Endothelial cell (in vitro differentiated cells): ENCODE measurements around the gene PEX11G. TPM values are rescaled to one million over a fixed set of nuclear protein-coding genes. Genes with fewer than 3 reads are reported as not detected.

Experiments
- DNase-seq: peaks from one replicate; pipeline ENCODE4 v3.0.0; 2021; ENCODE audit warnings: low spot score
- H3K27ac Mint-ChIP-seq: one replicate; pipeline ENCODE4 v1.8.0; 2021; ENCODE audit warnings: mixed read lengths, inconsistent platforms; ENCODE audit not compliant: unreplicated experiment
- H3K27me3 Mint-ChIP-seq: one replicate; pipeline ENCODE4 v1.8.0; 2021; ENCODE audit warnings: mild to moderate bottlenecking, moderate library complexity, mixed read lengths, inconsistent platforms; ENCODE audit not compliant: unreplicated experiment
- H3K36me3 Mint-ChIP-seq: one replicate; pipeline ENCODE4 v1.8.0; 2021; ENCODE audit warnings: mild to moderate bottlenecking, low read depth, mixed read lengths, inconsistent platforms; ENCODE audit not compliant: unreplicated experiment
- H3K4me1 Mint-ChIP-seq: one replicate; pipeline ENCODE4 v1.8.0; 2021; ENCODE audit warnings: mild to moderate bottlenecking, mixed read lengths, inconsistent platforms; ENCODE audit not compliant: unreplicated experiment
- H3K4me3 Mint-ChIP-seq: one replicate; pipeline ENCODE4 v1.8.0; 2021; ENCODE audit warnings: mild to moderate bottlenecking, mixed read lengths, inconsistent platforms; ENCODE audit not compliant: unreplicated experiment
- H3K9me3 Mint-ChIP-seq: one replicate; pipeline ENCODE4 v1.8.0; 2021; ENCODE audit warnings: mixed read lengths, inconsistent platforms; ENCODE audit not compliant: unreplicated experiment
- total RNA-seq: library from RNA; stranded (reverse); fragmentation: NEBNext Ultra II Directional; extraction: Animal tissue kit (Norgen Biotek cat#: 25700); gene quantifications from one replicate; pipeline ENCODE4 v1.2.1, GENCODE V29; 2021; ENCODE audit not compliant: unreplicated experiment
- TF ChIP-seq, protein P1 (sequence below): fragments of 200-600 bp; sonication (generic); IDR thresholded peaks from one replicate; pipeline ENCODE4 v1.5.0; 2021; ENCODE audit warnings: antibody characterized with exemption; ENCODE audit not compliant: unreplicated experiment

Gene PEX11G
- total RNA-seq, 1 donor from 2014 or later = 3.8 TPM

DNA sequence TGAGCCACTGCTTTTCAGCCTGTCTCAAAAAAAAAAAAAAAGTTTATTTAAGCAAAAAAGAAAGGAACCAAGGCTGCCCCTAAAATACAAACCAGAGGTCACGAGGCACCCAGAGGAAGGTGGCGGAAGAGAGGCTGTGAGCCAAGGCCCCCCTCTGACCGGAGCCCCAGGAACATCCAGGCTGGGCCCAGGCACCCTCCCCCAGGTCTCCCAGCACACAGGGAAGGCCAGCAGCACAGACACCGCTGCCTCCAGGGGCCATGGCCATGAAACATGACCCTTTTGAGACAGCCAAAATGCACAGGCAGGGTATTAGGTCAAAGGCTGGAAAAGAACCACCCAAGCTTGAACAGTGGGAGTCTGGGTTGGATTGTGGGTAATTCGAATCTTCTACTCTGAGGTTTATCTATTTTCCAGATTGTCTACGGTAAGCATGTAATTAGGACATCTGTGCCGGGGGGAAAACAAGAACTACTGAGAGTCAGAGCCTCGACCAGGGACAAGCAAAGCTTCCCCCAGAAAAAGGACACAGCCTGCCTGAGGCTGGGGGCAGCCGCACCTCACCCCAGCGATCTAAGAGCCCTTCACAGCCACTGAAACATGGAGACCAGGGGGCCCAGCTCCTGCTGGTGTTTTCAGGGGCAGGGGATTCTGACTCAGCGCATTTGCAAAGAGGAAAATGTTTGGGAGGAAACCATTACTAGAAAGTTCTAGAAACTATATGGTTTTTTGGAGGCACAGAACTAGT is 8.4 kb downstream of the PEX11G start:
- DNase-seq = no peak
- H3K27ac Mint-ChIP-seq = no peak overlapping the region
- no peaks in the 10 kb centered on the region for H3K9me3 Mint-ChIP-seq
- H3K4me3 Mint-ChIP-seq = no peak overlapping the region
- H3K36me3 Mint-ChIP-seq = peaks cover 7% of the 10 kb centered on the region
- H3K4me1 Mint-ChIP-seq = peaks cover 7% of the 10 kb centered on the region
- peaks cover 10% of the 10 kb centered on the region for H3K27me3 Mint-ChIP-seq
- TF ChIP-seq, protein P1, sequence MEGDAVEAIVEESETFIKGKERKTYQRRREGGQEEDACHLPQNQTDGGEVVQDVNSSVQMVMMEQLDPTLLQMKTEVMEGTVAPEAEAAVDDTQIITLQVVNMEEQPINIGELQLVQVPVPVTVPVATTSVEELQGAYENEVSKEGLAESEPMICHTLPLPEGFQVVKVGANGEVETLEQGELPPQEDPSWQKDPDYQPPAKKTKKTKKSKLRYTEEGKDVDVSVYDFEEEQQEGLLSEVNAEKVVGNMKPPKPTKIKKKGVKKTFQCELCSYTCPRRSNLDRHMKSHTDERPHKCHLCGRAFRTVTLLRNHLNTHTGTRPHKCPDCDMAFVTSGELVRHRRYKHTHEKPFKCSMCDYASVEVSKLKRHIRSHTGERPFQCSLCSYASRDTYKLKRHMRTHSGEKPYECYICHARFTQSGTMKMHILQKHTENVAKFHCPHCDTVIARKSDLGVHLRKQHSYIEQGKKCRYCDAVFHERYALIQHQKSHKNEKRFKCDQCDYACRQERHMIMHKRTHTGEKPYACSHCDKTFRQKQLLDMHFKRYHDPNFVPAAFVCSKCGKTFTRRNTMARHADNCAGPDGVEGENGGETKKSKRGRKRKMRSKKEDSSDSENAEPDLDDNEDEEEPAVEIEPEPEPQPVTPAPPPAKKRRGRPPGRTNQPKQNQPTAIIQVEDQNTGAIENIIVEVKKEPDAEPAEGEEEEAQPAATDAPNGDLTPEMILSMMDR = no peak

DNA sequence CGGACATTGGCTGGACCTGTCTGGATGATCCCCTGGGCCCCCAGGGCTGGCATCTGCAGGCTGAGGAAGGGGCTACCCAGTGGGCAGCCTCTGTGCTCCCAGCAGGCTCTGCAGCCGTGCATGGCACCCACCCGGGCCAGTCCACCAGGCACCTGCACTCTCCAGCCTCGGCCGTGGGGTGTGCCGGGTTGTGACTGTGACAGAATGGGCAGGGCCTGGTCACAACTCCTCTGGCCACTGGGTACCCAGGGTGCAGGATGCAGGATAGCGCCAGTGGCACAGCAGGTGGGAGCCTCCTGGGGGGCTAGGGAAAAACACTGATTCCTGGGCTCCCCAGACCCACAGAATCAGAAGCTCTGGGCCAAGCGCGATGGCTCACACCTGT is 10.0 kb downstream of the PEX11G start:
- peaks cover 7% of the 10 kb centered on the region for H3K4me1 Mint-ChIP-seq

DNA sequence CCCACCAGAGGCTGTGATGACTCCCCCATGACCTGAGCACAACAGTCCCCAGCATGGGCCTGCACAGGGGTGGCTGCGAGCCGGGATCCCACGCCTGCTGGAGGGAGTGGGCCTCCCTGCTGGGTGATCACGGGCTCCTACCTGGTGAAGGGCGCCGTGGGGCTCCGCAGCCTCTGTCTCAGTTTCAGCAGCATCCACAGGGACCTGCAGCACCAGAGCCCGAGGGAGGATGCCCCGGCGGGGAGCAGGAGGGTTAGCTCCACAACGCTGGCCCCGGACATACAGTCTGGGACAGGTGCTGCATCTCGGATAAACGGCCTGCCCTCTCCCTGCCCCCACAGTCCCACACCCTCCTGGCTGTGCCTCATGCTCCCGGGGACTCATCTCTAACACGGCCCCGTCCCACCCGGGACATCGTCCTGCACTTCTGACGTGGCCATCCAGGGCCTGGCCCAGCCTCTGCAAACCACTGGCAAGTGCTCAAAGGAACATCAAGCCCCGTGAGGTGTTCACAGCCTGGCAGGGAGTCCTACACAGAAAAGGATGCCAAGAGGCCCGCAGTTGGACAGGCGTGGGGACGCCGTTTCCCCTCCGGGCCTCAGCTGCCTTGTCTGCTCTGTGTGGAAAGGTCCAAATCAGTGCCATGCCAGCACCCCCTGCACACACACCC is 10.5 kb downstream of the PEX11G start:
- DNase-seq = no peak
- H3K4me1 Mint-ChIP-seq = peaks cover 3% of the 10 kb centered on the region
- peaks cover 3% of the 10 kb centered on the region for H3K36me3 Mint-ChIP-seq
- H3K27ac Mint-ChIP-seq = no peak overlapping the region
- no peaks in the 10 kb centered on the region for H3K9me3 Mint-ChIP-seq
- peaks cover 9% of the 10 kb centered on the region for H3K27me3 Mint-ChIP-seq
- no peak overlapping the region for H3K4me3 Mint-ChIP-seq
- TF ChIP-seq, protein P1 = no peak

More for the DNA sequence above, 10.0 kb downstream of the PEX11G start:
- Mint-ChIP-seq H3K27ac (no peak overlapping the region), H3K27me3 (peaks cover 11% of the 10 kb centered on the region), H3K9me3 (no peaks in the 10 kb centered on the region), H3K4me3 (no peak overlapping the region), H3K36me3 (peaks cover 7% of the 10 kb centered on the region)
- no peak for DNase-seq
- TF ChIP-seq, protein P1 = no peak

DNA sequence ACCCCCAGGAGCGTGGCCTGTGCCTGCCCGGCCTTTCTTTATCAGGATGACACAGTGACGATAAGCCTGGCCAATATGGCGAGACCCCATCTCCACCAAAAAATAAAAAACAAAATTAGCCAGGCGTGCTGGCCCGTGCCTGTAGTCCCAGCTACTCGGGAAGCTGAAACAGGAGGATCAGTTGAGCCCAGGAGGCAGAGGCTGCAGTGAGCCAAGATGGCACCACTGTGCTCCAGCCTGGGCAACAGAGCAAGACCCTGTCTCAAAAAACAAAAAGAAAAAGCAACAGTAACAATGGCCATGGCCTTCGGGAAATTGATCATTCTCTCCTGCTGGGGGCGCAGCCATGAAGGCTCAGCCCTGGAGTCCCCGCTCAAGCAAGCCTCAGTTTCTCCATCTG is 11.1 kb downstream of the PEX11G start:
- no peak for DNase-seq
- peaks cover 2% of the 10 kb centered on the region for H3K36me3 Mint-ChIP-seq
- no peak overlapping the region for H3K27ac Mint-ChIP-seq
- H3K4me1 Mint-ChIP-seq = no peaks in the 10 kb centered on the region
- peaks cover 9% of the 10 kb centered on the region for H3K27me3 Mint-ChIP-seq
- peak overlapping the region; percentile 37 for H3K4me3 Mint-ChIP-seq
- TF ChIP-seq, protein P1 = no peak
- no peaks in the 10 kb centered on the region for H3K9me3 Mint-ChIP-seq

- no peak overlapping the region for H3K27ac Mint-ChIP-seq
- DNase-seq = no peak
- TF ChIP-seq, protein P1 = no peak
- H3K4me1 Mint-ChIP-seq = no peaks in the 10 kb centered on the region
- peaks cover 9% of the 10 kb centered on the region for H3K27me3 Mint-ChIP-seq
- H3K9me3 Mint-ChIP-seq = no peaks in the 10 kb centered on the region
- H3K4me3 Mint-ChIP-seq = no peak overlapping the region
- H3K36me3 Mint-ChIP-seq = peaks cover 7% of the 10 kb centered on the region
Measured at GRCh38 chr19:7476777-7477494, 11.9 kb downstream of the PEX11G start.
